Activated naive CD4-positive, alpha-beta T cell treated with anti-CD3 and anti-CD28 coated beads, Interleukin-2, amount 50 U/mL, for 16 hours (primary cell): ENCODE measurements around the gene PELI2.

ENCODE experiments used
- DNase-seq: peaks from one replicate; pipeline ENCODE4 v3.0.0-alpha.2; 2020

PELI2 gene

DNA sequence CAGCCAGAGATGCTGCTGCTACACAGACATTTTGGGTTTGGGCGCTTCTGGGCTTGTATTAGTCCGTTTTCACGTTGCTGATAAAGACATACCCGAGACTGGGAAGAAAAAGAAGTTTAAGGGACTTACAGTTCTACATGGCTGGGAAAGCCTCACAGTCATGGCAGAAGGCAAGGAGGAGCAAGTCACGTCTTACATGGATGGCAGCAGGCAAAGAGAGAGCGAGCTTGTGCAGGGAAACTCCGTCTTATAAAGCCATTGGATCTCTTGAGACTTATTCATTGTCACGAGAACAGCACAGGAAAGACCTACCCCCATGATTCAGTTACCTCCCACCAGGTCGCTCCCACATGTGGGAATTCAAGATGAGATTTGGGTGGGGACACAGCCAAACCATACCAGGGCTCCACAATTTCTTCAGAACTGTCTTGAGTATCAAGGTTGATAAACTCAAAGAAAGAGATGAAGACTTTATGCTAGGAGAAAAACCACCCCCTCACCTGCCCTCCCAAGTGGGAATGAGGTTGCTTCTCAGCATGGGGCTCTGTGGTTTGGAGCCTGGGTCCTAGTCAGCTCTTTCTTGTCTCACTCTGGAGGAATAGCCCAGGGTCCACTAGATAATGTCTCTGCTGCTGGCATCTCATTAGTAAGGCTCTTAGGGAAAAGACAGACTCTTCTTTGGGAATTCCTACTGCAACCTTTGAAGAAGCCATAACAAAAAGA lies 200.3 kb downstream of the PELI2 start:
- no peak for DNase-seq

DNA sequence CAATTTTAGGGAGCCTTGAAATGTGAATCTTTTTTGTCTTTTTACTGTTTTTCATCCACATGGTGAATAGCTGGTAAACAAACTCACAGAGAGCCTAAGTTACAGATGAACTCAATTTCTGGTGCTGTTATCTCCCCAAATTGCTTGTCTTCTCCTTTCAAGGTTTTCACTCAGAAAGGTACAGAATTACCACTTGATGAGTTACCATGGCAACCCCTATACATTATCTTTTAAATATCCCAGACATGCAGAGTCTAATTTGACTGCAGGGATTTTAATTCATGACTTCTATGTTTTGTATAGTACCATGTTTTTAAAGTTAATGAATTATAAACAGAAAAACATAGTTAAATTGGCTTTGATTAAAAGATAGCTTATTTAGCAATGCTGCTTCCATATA lies 203.7 kb downstream of the PELI2 start:
- DNase-seq: no peak

DNA sequence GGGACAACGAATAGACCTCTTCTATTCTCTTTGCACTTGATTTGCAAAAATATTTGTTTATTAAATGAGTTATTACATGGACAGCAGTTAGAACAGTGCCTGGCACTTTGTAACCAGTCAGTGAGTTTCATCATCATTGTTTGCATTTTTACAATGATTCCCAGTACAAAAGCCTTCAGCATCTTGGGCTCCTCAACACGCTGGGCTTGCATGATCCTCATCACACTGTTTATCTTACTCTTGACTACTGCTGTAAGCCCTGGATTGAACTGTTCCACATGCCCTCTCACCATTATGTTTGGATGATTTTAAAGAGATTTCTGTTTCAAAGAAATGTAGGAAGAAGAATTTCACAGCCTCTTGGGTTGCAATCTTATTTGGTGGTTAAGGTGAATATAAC lies 204.3 kb downstream of the PELI2 start:
- no peak for DNase-seq

DNA sequence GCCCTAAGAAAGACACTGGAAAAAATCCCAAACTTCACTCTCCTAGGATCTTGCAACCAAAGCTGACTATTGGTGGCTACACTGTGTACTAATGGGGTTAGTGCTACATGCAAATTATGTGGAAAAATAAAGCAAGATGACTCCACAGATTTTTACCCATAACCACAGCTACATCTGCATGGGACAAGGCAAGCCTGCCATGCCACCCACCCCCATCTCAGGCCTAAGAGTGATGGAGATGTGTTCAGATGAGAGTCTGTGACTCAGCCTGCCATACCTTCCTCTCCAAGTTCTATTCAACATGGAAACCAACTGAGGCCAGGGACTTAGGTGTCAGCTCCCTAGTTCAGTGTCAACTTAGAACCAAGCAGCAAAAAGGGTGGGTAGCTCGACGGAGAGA lies 206.2 kb downstream of the PELI2 start:
- no peak for DNase-seq

DNA sequence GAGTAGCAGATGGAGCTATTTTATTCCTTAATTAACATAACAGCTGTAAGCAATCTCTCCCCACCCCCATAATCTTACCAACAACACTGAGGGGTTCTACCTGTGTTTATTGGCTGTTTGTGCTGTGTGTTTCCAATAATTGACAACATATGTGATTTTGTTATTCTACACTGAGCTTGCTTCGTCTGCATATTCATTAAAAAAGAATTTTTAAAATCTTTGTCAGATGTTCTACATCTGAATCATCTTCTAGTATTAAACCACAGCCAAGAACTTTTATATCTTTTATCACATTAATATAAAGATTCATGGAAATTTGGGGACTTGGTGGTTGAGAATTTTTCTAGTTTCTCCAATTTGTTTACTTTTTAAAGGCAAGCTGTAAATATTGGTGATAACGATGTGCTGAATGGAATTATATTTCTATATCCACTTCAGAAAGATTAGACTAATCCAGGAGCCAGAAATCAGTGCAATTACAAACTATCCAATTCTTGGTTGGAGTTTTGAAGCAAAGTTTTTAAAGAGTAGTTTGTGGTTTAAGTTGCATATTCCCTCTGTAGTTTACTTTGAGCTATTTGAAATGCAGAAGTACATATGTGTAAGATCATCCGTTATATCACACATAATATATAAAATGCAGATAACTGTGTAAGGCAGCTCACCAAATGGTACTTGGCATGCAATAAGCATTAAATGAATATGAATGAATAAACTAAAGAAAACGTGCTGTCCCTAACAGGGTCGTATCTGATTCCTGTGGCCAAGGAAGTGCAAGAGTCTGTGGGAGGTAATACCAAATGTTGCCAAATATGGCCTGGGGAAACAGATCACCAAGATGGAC lies 206.9 kb downstream of the PELI2 start:
- no peak for DNase-seq

DNA sequence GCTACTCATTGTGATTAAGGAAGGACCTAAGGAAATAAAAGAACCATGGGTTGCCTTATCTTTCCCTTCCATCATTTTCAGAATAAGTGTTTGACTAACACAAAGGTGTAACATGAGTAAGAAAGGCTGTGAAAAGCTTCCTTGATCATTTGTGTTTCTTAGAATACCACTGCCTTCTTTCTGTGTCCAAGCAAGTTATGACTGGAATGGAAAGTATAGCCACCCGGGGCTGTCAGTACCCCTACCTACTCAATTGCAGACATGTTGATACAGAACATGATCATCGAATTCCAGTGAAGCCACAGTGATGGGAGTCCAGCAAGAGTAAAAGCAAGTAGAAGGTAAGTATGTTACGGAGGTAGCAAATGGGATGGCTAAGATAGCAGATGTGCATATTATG lies 209.8 kb downstream of the PELI2 start:
- DNase-seq: no peak

DNA sequence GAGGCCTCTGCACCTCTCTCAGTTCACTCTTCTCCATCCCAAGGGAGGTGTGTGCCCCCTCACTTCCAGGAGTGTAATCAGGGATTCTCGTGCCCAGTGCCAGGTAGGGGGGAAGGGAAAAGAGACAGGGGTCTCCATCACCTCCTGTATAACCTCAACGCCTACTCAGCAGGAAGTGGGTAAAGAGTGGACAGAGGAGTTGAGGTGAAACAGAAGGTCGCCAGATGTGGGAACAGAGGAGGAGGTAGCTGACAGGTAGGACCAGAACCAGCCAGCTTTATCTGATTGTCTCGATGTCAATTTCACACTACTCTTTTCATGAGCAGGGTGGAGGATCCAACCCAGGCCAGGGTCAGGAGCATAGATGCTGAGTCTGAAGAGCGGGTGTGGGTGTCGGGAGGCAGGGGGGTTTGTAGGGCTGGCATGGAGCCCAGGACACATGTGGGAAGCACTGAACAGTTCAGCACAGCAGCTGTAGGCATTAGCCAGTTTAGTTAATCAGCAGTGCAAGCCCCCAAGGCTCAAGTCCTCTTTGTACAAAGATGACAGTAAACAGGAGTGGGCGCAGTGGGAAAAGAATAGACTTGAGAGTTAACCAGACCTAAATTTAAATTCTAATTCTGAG lies 213.5 kb downstream of the PELI2 start:
- no peak for DNase-seq

DNA sequence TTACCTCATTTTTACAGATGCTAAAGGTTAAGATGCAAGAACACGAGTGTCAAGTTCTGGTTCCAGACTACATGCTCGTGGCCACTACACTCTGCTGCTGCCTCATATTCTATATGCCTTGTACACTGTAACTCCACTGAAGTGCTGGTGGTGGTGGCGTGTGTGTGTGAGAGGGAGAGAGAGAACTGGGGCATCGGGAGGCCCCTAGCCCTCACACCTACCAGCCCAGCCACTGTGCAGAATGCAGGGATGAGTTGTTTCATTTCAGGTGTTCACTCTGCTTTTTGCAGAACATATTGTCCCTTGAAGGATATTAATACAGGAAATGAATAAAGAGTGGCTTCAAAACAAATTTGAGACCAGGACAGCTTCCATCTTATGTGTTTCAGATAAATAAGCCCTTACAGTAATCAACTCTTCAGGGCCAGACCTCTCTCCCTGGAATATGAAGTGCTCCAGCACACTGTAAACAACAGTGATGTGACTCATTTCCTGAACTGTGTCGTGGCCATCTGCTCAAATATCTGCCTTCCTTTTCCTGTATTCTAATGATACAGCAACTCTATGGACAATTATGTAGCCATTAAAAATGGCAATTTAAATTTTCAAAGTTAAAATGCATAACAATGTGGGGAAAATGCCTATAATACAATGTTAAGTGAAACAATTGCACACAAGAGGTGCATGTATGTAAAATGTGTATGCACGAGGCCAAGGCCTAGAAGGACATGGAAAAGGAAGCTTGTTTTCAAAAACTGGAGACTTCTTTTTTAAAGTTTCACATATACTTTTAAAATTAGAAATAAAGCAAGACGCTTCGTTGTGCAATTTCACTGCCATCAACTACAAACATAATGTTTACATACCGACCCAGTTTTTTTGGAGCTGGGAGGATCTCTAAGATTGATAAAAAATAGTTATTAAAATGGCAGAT lies 215.4 kb downstream of the PELI2 start:
- no peak for DNase-seq

DNA sequence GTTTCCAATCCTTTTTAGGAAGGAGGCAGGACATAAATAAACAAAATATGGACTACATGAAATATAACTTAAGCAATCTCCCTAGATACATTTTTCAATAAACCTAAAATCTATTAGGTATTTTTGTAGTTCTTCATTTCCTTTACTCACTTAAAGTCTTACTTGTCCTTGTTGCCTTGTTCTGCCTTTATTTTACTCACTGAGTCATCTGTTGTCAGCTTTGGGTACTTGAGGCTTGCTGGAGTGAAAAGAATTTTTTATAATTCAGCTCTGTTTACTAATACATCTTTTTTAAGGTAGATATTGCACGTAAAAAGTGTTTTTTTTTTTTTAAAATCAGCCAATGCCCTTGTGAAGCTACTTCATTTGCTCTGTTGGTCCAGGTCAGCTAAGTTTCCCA lies 216.2 kb downstream of the PELI2 start:
- DNase-seq: no peak

DNA sequence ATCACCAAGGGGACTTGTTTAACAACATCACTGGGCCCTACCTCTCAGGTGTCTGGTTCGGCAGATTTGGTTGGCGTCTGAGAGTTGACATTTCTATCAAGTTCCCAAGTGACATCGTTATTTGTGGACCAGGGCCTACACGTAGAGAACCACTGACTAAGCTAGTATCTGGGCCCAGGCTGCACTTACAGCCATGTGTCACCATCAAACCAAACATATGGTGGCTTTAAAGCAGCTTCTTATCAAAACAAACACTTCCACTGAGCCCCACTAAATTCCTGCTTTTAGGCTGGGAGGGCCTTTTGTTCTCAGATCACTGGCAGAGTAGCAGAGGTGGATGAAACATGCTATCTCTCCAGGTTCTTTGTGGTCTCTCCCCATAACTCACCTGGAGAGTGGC lies 220.5 kb downstream of the PELI2 start:
- DNase-seq: no peak

DNA sequence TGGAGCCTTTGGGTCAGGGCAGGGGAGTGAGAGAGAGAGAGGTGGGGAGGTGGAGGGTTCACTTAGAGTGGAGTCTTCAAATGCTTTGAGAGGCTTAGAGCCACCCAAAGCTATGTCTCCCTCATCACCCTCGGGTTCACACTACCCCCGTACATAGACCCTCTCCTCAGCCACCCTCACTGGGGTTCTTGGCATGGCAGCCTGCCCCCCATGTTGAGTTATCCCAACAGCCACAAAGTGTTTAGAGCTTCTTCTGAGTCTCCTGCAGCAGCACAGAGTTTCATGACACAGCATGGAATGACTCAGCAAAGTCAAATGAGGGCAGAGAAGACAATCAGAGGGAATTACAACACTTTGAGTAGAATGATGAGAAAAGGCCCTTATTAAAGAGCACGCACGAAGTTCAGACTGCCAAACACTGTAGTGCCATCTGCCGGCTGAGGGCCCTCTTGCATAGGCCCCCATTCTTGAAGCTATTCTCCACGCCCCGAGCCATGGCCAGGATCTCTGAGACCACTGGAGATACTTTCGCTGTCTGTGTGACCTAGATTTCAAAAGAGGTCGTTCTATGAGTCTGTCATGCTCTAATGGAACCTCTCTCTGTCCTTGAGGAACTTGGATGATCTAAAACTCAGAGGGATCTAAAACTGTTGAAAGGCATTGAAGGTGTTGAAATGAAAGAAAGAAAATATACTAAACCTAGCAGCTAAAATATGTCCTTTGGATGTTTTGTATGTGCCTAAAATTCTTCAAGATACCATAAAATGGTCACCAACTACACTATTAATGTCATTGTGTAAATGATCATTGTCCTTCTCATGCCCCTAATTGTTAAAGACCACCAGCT lies 221.9 kb downstream of the PELI2 start:
- DNase-seq: peak; percentile 52

DNA sequence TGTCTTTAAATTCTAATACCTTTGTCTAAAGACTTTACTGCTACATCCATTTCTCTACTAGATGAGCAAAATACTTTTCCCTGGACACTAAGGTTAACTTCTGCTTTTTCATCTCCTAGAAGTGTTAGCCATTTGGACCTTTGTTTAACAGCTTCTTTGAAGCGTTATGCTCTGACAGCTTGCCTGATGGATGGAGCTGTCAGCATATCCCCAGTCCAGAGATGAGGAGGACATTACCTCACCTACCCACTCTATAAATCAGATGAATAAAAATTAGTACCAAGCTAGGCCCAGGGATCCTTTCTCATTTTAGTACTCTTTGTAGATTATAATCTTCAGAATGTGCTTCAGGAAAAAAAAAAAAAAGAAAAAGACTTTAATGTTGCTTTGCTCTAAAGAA lies 222.7 kb downstream of the PELI2 start:
- DNase-seq: no peak

DNA sequence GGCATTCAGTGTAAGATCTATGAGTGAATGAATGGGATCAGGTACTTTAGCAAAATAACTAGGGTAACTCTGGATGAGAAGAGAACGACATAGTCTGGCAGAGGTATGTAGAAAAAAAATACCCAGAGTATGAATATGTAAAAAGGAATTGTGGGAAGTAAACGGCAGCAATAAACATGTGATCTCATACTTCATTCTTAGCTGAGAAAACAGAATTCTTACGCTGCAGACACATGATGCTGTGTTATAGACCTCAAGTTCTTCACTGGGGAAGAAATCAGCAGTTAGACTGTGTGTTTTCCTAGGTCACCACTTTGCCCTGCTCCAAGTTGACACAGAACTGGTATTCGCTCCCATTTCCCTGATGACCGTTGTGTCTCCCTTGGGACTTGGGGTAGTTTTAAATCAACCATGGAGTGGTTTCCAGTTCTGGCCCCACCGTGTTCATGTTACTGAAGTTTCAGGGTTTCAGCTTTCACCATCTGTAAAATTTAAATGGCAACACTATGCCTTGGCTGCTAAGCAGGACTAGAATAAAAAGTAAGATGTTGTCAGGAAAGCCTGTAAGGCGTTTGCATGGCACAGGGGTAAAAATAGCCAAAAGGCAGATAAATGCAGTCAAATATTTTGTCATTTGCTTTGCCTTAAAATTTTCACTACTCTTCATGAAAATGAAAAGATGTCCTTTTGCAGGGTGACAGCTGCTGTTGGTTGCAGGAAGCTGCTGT lies 223.7 kb downstream of the PELI2 start:
- no peak for DNase-seq

DNA sequence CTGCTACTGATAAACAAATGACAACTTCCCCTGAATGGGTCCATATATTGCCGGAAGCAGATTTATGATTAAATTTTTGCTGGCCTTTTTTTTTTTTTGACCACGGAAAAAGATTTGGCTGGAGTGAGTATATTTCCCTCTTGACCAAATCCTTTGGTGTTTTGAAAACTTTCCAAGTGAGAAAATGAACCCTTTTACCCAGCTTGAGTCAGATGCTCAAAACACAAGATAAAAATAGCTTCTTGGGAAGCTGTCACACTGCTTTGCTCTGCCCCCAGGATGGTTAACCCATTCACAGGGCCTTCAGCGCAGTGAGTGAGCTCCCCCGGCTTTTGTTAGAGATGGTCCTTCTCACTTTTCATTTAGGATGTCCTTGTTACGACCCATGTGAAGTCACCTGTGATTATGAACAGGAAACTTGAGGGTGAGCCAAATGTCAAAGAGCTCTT lies 224.3 kb downstream of the PELI2 start:
- no peak for DNase-seq

DNA sequence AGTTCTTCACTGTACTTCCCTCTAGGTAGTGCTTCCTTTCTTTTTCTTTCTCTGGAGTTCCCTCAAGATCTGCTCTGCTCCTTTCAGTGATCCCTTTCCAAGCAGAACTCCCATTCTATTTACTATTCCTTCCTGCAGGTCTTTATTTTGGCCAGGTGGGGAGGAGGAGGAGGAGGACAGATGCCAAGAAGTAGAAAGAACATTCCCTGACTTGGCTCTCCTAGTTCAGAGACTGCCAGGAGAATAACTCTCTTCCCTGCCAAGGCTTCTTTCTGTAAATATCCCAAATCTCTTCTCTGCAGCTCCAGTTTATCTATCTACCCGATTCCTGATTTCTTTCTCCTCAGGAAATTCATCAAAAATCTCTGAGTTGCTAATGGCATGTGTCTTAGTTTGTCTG lies 231.7 kb downstream of the PELI2 start:
- no peak for DNase-seq
